Stimulated activated CD8-positive, alpha-beta memory T cell treated with anti-CD3 and anti-CD28 coated beads, Interleukin-7, amount 100 ng/mL, for 4 hours (primary cell): ENCODE measurements around the gene ENSA.
A peak's percentile ranks its signal among the peaks of the same experiment; 100 is the strongest.
"Not testable (repeated sequence)": the region's sequence is repeated elsewhere in the genome, so short reads cannot be mapped to it uniquely, and the experiment has no call there.

Experiments
- DNase-seq, 2 donors: peaks; one replicate each; pipeline ENCODE4 v3.0.0-alpha.2; 2020; ENCODE audit warnings: low read depth in 2 of 2

Gene ENSA

DNA sequence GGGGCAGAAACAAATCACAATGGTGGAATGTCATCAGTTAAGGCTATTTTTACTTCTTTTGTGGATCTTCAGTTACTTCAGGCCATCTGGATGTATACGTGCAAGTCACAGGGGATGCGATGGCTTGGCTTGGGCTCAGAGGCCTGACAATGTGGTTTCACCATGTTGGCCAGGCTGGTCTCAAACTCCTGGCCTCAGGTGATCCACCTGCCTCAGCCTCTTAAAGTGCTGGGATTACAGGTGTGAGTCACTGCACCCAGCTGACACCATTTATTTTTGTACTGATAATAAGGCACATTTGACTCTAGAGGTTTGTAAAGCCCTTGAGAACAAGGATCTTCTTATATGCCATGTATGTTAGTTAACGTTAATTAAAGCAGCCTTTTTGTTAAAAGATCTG, 48.4 kb downstream of the ENSA start:
- DNase-seq, result not testable (repeated sequence)

- no peak for DNase-seq
Measured at GRCh38 chr1:150579945-150580642, 49.3 kb downstream of the ENSA start.

DNA sequence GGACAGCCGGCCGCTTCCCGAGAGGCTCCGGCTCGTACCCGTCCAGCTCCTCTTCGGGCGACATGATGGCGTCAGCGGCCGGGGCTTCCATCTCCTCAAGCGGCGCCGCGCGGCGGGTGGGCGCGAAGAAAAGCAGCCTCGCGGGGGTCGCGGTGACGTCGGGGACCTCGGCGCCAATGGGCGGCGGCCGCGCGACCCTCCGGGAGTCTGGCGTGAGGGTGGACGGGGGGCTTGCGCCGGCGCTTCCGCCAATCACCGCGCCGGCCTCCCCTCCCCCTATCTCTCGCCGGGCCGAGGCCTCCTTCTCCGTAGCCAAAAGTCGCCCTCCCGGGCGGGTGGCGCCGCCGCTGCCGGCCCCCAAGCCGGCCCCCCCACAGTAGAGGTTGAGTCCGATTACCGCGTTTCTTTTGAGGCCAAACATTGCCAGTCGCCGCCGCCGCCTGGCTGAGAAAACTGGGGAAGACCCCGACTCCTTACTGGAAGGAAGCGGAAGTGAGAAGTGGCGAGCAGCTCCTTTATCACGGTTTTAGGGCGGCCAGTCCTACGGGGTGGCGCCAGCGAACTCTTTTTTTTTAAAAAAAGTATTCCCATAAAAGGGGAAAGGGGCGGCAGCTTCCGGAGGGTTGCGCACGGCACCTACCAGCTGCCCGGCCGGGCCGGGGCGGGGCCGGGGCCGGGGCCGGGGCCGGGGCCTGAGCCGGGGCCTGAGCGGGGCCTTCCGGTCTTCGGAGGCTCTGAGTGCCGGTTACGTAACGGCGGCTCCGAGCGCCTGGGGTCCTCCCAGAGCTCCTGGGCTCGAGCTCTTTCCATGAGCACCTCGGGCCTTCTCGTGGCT, 50.1 kb downstream of the ENSA start, which contains the start of gene MCL1:
Gene MCL1 (minus strand): TSS at position 501 of the 835 bp plus-strand sequence. CDS start 80 bp downstream, at position 421.
- peak; percentile 81 to 82 for DNase-seq

GRCh38 chr1:150578272-150579109, 50.9 kb downstream of the ENSA start:
- peak in 1 of 2 donors; percentile 40 for DNase-seq

DNA sequence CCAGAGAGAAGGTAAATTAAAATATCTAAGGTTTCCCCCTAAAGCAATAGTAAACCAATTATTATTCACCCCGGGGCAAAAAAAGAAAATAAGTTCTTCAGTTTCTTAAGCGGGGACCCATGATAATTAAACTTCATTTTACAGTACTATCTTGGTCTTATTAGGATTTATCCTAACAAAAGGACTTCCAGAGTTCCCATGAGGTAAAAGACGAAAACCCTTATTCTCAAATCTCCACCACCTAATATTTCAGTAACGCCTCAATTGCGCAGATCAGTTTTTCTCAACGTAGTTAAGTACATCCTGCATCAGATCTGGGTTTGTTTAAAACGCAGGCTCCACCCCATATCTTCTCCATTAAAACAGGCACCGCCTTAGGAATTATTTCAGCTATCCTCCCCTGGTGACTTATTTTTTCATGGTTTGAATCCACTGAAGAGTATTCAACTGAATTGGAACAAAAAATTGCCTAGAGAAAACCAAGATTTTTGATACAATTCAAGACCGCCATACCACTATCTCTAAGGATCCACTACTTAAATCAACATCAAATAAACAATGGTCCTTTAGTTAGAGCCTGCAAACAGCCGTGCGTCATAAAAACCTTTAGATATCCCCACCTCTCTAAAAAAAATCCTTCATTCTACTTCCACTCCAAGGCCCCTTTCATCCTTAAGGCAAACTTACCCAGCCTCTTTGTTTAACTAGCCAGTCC, 51.7 kb downstream of the ENSA start:
- DNase-seq, result no peak

- no peak for DNase-seq
Measured at GRCh38 chr1:150576794-150577556, 52.4 kb downstream of the ENSA start.

GRCh38 chr1:150576367-150576711, 53.1 kb downstream of the ENSA start:
- no peak for DNase-seq

DNA sequence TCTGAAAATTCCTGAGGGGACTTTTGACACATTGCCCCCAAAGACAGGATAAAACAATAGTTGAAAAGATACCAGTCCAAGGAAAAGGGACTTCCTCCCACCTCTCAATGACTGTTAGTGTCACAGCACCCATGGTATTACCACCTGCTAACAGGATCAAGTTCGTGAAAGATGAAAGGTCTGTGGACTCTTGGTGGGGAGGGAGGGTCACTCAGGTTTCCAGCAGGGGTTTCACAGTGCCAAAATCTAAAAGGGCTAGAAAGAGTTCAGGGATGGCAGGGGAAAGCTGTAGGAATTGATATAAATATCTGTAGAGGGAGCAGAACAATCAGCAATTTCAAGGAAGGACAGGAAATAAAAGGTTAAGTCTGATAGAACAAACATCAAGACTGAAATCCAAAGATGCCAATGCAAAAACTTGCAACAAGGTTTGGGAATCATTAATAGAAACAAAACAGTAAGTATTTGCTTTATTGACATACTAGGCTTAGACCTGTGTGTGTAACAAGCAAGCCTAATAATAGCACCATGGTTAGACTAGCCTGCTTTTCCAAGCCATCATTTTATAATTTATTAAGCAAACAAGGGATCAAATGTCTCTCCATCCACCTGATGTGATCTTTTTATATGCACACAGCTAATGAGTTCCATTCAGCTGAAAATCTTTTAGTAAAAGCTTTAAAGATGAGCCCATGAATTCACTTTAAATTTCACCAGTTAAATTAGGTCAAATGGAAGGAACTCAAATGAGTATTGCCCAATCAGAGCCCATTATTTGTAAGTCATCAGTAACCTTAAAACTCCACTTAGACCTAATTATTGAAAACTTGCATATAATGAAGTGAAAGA, 53.7 kb downstream of the ENSA start:
- no peak for DNase-seq

- no peak for DNase-seq
Measured at GRCh38 chr1:150575072-150575489, 54.3 kb downstream of the ENSA start.

GRCh38 chr1:150574260-150575071, 54.9 kb downstream of the ENSA start:
- DNase-seq, result no peak

- not testable (repeated sequence) for DNase-seq
Measured at GRCh38 chr1:150573648-150574071, 55.8 kb downstream of the ENSA start.

- DNase-seq, result no peak
Measured at GRCh38 chr1:150572918-150573647, 56.3 kb downstream of the ENSA start.
